ENCODE data around the gene WDFY4.

The WDFY4 gene

DNA sequence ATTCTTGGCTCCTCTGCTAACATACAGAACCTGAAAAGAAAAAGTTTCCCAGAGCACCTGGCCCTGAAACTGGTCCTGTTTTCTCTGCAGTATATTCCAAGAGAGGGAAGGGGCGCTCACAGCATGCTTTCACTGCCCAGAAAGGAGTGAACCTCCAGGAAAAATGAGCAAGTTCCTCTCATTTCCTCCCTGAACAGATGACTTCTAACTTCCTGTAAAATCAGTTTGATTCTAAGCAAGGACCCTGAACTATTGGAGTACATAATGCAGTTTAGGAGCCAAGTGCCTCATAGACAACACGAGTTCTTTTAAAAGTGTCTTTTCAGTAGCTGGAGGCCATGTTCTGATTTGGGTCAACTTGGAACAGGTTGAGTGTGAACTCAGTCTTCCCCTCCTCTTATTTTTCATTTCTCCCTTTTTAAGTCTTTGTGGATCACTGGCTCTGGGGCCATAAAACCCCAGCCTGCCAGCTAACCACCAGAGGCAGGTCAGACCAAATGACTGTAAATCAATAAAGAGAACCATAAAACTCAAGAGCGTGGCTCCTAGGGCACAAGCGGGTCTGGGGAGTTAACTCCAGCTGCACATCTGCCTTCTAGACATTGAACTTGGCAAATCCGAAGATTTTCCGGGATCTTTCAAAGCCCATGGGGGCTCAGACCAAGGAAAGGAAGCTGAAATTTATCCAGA, 260.9 kb downstream of the WDFY4 start:
- DNase-seq (ENCODE audit: low spot score): no peak

DNA sequence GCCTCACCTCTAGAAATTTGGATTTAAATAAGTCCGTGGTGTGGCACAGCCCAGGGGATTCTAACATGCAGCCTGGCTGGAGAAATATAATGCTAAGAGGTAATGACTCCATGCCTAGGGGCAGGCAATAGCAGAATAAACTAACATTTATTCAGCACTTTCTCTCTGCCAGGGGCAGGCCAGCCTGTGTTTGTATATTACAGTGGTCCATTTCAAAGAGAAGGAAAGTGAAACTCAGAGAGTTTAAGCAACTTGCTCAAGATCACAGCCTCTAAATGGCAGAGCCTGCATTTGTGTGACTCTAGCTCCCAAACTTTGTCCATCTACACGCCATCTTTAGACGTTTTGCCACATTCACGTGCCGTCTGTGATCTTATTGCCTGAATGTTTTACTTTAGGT, 261.7 kb downstream of the WDFY4 start:
- no peak for DNase-seq (ENCODE audit: low spot score)

DNA sequence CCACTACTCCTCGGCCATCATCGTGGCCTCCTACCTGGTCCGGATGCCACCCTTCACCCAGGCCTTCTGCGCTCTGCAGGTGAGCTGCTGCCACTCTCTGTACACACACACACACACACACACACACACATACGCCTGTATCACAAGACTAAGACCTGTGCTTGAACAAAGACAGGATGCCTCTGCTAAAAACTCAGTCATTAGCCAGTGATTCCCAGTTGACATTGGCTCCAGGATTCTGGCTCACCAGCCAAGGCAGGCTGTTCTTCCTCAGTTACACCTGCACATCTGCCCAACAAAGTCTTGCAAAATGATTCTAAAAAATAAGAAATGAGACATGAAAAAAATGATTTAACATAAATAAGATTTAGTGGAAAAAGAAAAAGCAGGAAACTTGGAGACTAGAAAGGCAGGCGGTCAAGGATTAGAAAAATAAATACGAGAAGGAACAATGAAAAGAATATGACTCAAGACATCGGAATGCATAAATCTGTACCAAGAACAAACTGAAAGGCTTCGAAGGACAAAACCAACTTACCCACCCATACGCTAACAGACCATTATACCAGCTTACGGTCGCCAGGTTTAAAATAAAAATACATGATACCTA, 262.3 kb downstream of the WDFY4 start:
- no peak for DNase-seq (ENCODE audit: low spot score)

DNA sequence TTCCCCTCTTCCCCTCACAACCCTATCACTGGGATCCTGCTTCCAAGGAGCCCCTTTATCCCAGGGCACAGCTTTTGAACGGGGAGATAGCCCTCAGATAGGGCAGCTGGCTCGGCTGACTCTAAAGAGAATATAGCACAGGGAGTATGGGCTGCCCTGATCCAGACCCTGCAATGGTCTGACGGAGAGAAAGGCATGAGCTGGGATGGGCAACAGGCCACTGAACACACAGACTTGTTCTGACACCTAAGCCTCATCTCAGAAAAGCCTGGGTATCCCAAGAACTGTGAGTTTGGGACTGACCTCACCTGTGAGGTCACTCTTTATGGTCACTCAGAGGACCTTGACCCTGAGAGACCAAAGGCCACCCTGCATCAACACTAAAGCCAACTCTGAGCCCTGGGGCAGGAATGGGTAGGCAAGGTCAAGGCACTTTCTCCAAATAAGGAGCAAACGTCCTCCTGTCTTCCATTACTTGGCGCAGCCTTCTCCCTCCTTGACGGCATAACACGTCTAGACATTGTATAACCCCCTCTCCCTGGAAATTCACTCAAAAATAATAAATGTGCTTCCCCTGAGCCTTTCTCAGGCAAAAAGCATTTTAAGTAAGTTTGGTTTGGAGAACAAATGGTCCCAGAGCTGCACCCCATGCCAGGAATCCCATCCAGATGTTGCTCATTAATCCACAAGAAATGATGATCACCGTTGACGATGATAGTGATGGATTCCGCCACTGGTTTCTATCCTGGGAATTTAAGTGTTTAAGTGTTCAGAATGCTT, 263.2 kb downstream of the WDFY4 start:
- no peak for DNase-seq (ENCODE audit: low spot score)

DNA sequence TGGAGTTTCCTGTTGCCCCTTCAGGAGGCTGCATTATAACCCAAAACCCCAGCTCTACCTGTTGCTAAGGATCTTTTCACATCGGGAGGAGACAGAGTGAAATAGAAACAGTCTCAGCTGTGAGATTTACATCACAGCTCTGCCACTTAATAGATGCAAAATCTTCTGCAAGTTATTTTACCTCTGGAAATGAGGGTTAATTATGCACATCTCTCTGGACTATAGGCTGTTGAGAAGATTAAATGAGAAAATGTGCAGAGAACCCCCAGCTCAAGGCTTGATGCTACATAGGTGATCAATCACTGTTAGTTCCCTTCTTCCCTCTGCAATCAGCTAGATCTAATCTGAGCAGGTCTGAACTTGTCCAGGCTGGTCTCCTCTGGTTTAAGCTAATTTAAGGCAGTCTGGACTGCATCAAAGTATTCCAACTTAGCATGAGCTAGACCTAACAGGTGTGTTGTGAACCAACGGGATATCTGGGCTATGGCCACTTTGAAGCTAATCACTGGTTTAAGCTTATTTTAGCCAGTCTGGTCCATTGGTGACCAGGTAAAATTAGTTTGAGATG, 263.9 kb downstream of the WDFY4 start:
- DNase-seq (ENCODE audit: low spot score): no peak

DNA sequence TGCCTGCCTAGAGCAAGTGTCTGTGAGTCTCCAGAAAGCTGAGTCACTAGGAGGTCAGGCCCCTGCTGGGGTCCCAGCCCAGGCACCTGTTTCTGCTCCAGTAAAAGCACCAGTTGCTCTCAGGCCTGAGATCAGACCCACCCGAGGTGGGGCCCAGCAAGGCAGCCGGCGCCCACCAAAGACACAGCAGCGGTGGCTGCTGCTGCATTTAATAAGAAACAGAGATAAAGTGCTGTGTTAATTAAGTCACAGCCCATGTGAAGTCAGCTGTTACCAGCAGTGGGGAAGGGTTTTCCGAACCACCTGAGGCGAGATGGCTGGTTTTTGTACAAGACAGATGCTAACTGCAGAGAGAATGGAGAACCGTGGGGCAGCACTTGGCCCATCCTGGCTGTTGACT, 267.0 kb downstream of the WDFY4 start:
- no peak for DNase-seq (ENCODE audit: low spot score)

DNA sequence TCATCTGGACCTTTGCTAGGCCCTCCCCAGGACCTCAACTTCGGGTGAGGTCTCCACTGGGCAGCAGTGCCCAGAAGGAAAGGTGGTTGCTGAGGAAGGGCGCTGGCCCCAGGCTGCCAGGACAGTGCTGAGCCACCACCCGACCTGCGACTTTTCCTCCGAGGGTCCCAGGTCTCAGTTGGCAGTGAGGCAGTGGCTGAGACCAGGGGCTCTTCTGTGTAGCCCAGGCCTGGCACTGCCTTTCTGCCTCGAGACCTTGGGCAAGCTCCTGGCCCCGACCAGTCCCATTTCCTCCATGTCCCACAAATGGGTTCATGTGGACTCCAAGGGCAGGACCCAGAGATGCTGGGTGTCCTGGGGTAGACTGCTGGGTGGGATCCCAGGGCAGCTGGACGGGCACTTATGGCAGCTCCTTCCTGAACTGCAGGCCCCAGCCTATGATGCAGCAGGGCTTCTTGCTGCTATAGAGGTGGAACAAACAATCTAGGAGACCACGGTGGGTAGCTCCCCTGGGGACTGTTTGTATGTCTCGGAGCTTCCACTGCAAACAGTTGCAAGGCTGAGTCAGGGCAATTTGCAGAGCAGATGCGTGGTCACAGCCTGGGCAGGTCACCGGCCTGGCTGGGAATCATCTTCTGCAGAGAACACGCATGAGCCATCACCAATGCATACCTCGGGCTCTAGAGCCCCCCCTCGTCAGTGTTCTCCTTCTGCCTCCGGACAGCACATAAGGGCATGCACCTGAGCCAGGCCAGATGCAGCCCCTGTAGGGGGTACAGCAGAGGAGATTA, 272.9 kb downstream of the WDFY4 start:
- no peak for DNase-seq (ENCODE audit: low spot score)

DNA sequence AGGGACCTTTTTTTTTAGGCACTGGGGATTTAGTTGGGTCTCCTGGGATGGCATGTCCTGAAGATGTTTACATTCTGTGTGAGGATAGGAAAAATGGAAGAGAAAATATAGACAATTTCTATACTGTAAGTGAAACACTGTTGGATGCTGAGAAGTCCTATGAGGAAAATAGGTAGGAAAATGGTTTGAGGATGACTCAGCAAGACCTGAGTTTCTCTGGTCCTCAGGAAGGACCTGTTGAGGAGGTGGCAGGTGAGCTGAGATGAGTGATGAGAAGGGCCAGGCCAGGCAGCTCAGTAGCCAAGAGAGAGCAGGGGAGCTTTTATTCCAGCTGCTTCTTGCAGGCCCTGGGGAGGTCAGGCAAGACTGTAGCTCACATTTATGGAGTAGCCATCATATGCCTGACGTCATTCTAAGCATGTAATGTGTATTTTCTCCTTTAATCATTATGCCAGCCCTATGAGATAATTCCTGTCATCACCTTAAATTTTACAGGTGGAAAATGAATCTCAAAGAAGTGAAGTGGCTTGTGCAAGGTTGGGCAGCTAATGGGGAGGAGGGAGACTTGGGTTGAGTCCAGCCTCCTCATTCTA, 274.0 kb downstream of the WDFY4 start:
- no peak for DNase-seq (ENCODE audit: low spot score)

DNA sequence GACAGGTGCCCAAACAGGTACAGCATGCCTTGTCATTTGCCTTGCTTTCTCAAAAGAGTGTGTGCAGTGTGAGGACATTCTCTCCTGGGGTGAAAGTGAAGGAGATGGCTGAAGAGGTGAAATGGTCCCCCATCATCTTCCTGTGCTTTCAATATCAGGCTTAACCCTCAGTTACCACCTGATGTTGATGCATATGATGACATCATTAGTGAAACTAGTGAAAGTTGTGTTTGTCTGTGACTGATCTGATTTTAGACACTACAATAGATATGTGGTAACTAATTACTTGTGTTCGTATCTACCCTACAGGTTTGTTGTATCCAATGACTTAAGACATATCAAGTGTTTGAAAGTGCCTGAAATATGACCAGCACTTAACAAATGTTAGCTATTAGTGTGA, 279.4 kb downstream of the WDFY4 start:
- no peak for DNase-seq (ENCODE audit: low spot score)

DNA sequence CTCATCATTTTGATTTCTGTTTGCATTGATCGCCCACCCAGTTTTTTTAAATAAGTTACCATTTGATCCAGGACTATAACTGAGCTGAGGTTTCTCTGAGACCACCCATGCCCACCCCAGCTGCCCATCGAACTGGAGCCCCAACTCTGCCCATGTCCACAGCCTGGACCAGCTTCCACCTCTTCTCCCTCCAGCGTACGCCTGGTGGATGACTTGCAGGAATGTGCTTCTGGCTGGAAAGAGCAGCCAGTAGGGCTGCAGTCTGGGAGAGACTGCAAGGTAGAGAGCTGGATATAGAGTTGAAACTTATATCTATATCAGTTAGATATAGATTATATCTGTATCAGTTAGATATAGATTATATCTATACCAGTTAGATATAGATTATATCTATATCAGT, 280.8 kb downstream of the WDFY4 start:
- no peak for DNase-seq (ENCODE audit: low spot score)

DNA sequence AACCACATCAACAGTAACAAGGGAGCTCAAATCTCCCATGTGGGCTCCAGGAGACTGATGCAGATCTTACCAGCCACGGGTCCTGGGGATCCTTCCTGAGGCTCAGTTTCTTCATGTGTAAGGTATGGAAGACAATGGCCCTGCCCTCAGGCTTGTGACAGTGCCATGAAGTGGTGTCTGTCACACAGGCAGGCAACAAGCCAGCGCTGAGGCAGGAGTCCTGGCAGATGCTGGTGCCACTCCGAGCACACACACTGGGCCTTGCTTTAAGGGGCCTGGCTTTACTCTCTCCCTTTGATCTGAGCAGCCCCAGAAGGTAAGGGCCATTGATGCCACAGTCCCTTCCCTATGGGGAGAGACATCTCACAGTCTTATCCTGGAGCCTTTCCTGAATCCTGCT, 283.4 kb downstream of the WDFY4 start:
- DNase-seq (ENCODE audit: low spot score): no peak

DNA sequence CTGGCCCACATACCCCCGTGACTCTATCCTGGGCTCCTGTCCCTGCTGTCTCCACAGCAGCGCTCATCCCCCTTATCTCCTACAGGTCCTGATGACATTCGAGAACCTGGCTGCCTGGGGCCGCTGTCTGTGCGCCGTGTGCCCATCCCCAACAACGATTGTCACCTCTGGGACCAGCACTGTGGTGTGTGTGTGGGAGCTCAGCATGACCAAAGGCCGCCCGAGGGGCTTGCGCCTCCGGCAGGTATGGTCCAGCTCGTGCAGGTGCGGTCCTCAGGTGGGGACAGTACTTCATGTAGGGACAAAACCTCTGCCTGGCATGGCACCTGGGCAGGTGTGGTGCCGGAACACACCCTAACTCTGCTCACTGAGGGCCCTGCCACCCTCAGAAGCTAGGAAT, 285.4 kb downstream of the WDFY4 start:
- no peak for DNase-seq (ENCODE audit: low spot score)

DNA sequence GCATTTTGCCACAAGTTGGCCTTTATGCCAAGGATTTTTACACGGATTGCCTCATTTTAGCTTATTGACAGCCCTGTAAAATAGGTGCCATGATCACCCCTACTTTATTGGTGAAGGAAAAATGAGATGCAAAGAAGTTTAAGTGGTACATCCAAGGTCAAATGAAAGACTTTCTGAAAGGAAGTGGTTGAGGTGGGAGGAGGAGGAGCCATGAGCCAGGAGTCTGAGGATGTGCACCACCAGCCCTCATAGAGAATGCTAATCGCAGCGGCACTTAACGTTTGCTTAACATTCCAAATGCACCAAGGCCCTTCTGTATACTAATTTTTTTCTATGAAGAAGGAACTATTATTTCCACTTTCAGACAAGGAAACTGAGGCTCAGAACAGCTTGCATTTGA, 286.0 kb downstream of the WDFY4 start:
- DNase-seq (ENCODE audit: low spot score): no peak

DNA sequence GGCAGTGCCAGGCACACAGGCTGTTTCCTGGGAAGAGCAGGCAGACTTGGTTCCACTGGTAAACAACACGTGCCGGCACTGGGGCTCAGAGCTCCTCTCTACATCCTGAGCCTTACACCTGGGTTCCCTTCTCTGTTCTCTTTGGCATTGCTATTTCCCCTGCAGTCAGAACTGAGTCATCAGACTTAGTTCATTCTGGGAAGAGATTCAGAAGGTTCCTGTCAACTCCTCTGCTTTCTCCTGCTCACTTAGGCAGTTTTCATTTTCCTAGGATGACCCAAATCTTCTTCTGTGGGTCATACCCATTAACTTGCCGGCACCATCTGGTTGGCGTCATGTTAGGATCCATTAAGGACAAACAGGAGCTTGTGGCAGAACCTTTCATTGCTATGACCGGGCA, 288.4 kb downstream of the WDFY4 start:
- no peak for DNase-seq (ENCODE audit: low spot score)

DNA sequence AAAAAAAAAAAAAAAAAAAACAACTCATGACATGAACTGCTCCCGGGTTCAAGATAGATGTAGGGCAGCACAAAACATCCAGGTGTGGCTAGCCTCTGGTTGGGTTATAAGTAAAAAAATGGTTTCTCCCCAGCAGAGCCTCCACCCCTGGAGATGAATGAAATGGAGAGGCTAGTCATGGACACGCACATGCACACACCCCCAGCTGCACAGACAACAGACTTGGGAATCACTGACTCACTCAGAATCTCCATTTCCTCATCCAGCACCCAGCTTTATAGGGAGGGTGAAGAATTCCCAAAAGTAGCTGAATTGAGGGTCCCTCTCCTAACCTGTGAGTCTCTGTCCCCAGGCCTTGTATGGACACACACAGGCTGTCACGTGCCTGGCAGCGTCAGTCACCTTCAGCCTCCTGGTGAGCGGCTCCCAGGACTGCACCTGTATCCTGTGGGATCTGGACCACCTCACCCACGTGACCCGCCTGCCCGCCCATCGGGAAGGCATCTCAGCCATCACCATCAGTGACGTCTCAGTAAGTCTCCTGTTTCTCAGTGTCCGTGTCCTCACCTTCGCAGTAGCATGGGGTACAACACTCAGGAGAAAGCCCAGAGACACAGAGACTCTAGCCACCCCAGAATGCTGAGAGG, 290.0 kb downstream of the WDFY4 start:
- no peak for DNase-seq (ENCODE audit: low spot score)

DNA sequence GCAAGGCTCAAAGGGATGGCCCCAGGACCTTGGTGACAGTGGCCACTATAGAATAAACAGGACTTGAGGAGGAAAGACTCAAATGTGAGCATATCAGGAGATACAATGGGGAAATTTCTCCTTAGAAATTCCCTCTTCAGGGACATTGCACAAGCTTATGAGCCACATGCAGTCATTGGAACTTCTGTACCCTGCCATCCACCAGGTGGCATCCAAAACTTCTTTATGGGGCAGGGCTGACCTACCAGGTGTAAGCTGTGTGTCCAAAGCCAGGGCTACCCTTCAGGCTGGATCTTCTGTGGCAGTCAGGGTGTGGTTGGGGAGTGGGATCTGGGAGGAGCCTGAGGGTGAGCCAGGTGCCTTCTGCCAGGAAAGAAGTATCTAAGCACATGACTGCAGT, 291.5 kb downstream of the WDFY4 start:
- DNase-seq (ENCODE audit: low spot score): peak; percentile 33

DNA sequence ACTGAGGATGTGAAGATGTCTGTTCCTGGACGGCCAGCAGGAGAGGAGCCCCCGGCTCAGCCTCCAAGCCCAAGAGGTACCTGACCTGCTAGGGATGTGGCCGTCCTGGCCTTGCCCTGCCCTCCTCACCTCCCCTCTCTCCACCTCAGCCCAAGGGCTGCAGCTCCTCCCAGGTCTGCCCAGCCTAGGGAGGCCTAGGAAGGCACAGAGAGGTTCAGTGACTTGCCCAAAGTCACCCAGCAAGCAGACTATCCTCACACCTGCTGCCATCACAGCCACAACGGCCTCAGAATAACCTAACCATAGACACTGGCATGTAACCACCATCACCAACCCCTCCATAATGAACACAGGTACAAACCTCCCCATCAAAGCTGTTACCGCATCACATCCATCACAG, 293.6 kb downstream of the WDFY4 start:
- DNase-seq (ENCODE audit: low spot score): no peak

DNA sequence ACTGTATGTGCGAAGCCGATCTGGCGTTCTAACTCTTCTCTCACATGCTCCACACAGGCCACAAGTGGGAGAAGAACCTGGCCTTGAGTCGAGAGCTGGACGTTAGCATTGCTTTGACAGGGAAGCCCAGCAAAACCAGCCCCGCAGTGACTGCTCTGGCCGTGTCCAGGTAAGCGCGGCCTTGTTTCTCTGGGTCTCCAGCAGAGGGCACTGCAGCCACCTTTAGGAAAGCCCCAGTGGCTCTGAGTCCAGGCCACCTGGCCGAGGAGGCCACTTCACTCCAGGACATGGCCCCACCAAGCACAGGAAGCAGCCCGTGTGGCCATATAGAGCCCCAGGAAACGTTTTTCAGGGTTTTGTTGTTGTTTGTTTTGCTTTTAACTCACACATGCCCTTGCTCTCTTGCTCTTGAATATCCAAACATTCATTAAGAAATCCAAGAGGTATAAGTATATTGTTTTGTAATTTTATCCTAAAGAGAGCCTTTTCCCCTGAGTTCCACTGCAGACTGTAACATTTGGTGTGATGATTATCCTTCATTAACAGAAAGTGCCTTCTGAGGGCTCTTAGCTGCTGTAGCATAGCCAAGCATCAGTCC, 296.7 kb downstream of the WDFY4 start:
- DNase-seq (ENCODE audit: low spot score): peak; percentile 70

DNA sequence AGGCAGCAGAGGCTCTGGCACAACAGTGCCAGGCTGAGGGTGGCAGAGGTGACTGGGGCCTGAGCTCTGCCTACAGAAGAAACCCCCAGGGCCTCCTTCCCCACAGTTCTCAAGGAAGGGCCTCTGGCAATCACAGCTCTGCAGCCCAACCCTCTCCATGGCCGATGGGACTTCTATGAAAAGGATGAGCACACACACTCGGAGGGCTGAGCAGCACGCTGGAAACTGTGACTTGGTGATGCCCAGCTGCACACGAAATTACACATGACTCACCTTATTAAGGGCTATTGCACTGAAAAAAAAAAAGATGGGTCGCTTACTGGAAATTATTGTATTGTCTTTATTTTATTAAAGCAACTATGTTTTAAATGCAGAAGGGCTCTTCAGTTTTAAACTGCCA, 297.9 kb downstream of the WDFY4 start:
- DNase-seq (ENCODE audit: low spot score): no peak

DNA sequence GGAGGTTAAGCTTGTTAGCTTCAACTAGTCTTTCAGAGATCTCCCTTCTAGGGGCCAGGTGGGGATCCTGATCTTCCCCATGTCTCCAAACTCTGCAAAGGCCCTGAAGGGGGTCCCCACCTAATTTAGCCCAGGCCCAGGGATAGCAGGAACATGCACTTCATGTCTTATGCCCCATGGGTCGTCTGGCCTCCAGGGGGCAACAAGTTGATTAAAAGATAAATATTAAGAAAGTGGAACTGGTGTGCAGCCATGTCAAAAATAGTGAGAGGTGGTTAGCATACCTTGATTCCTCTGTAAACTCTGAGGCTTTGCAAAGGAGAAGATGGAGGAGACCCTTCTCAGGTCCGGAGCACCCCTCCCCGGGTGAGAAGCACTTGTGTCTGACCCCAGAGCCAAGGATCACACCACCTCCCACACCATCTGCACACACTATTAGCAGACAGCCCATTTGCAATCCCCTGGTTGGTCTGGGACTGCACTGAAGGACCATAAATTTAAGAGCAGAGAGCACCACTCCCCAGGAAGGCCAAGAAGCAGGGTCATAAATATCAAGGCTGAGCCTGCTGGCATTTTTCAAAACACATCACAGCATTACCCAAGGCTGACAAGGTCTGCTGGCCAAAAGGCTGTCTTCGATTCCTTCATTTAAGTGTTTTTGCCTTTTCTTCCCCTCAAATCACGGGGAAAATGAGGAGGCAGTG, 299.1 kb downstream of the WDFY4 start:
- DNase-seq (ENCODE audit: low spot score): no peak

Measured in cerebellar cortex (tissue), 1 donor.